Measurements from ENCODE around the gene FAM219A.

Gene FAM219A, protein sequence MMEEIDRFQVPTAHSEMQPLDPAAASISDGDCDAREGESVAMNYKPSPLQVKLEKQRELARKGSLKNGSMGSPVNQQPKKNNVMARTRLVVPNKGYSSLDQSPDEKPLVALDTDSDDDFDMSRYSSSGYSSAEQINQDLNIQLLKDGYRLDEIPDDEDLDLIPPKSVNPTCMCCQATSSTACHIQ

DNA sequence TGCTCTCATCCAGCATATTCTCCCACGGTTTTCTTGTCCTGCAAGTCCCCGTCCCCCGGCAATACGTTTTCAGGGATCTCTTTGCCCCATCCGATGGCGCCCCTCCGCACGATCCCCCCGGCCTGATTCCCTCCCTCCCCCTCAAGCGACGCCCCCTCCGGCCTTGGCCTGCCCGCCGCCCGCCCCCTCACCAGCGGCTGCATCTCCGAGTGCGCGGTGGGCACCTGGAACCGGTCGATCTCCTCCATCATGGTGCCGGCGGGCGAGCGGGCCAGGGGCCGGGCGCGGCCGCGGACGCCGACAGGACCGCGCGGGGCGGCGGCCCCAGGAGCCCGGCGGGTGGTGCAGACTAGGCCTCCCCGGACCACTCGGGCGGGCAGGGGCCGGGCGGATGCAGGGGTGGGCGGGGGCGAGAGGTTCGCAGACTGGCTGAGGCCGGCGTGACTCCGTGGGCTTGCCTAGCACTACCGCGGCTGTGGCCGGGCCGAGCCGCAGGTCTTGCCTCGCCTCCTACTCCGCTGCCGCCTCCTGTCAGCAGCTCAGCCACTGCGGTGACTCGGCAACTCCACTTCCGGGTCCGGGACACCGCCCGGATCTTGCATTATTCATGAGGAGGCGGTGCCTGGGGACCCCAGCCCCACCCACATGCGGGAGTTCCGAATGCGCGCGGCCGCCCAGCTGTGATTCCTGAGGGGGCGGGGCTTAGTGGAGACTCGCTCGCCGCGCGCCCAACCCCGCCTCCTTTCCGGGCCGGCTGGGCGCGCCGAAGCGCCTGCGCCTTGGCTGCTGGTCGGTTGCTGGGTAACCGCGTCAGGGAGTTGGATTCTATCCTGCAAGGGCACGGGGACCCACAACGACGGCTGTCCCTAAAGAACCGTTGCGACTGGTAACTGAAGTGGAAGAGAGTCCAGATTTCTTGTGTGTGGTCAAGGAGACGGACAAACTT, at the start of gene FAM219A, which contains the start of gene DNAI1:
FAM219A (minus strand) TSS at position 558 of the 946 bp plus-strand sequence; CDS start at position 251, 307 bp downstream.
DNAI1 (plus strand) TSS at position 793 of the 946 bp plus-strand sequence. CDS start 201 bp downstream, outside the sequence.
- DNase-seq = peak; percentile 88

DNA sequence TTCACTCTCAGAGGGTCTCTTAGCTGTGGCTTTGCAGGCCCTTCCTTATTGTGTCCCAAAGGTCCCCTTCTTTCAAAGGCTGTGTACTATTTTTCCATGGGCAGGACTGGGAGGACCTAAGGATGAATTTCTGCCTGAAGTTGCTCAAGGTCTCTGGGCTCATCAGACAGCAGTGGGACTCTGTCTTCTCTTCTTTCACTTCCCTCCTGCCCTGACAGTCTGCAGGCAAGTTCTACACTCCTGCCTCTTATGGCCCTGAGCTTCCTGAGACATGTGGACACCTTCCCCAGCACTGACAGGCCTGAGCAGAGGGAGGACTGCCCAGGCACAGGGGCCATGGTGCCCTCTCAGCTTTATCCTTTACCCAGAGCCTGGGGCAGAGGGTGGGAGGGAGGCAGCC, 49.6 kb upstream of the FAM219A start:
- no peak for DNase-seq

DNA sequence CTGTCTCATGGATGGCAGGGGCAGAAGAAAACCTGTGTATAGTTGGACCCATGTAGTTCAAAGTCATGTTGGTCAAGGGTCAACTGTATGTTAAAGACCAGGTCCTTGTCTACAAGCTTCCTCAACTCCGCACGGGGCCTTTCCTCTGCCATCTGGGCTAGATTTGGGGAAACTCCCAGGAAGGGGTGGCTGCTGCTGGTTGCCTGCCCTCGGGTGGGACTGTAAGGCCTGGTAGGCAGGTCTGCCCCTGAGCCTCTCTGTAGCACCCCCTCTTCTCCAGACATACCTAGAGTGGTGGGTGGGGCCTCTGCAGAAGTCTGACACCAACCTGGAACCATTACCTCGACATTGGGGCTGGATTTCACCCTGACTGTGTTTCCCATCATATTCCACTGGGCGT, 49.2 kb upstream of the FAM219A start:
- DNase-seq = no peak

DNA sequence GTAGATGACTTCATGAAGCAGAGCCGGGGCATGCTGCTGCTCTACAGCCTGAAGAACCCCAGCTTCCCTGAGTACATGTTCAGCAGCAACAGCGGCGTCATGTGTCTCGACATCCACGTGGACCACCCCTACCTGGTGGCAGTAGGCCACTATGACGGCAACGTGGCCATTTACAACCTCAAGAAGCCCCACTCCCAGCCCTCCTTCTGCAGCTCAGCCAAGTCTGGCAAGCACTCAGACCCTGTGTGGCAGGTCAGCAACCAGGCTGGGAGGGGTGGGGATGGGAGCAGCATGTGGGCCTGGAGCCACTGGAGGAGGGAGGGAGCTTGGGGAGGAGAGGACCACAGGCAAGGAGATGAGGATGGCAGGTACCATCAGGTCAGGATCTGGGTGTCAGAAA, 48.3 kb upstream of the FAM219A start:
- DNase-seq = no peak

DNA sequence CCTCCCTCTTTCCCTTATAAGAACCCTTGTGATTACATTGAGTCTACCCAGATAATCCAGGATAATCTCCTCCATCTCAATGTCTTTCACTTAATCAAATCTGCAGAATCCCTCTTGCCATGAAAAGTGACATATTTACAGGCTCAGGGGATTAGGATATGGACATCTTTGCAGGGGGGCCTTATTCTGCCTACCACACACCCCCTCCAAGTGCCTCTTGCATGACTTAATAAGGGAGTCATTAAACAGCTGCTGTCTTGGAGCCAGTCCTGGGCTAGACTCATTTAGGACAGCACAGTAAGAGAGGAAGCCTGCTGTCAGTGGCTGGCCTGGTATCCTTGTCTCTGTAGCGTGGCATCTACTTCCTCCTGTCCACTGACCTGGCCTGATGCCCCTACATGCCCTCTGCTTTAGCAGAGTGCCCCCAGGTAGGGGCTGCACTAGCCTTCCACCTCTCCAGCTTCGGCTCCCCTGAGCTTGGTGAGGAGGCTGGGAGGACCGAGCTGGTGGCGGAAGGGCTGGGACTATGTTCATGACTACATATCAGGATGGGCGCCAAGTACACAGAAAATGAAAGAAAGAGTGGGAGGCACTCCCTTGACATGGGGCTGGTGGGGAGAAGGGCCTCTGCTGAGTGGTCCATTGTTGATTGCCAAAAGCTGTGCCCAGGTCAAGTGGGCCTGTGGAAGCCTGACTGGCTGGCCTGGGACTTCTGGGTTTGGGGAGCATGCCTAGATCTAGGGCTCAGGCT, 47.2 kb upstream of the FAM219A start:
- DNase-seq = no peak

DNA sequence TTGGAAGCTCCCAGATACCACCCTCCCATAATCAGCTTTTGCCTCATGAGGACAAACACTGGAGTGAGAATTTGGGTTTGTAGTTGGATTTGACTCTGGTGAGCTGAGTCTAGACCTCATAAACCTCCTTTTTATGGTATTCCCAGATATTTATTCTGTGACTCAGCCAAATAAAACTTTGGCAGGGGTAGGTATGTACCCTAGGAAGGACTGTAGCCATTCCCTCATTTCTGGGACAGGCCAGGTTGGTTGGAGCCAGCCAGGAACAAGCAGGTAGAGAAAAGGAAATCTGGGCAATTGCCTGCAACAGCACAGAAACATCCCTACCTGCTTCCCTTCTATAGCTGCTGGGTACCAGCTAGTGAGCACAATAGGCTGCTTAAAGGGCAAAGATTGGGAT, 45.0 kb upstream of the FAM219A start:
- DNase-seq = no peak

DNA sequence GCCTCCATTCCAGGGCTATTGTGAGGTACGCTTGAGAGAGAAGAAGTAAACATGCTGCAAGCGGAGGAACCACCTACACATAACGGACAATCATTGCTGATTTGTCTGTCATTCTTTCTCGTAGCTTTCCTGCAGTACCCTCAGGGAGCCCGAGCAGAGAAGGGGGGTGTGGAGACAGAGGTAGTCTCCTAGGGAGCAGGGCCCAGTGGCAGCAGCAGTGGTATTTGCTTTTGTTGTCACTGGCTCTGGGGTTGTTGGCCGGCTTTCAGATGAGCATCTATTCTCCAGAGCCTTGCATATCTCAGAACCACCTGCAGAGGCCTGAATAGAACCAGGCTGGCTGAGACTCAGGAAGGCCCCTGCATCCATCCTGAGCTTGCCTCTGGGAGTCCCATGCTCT, 44.5 kb upstream of the FAM219A start:
- DNase-seq = no peak

DNA sequence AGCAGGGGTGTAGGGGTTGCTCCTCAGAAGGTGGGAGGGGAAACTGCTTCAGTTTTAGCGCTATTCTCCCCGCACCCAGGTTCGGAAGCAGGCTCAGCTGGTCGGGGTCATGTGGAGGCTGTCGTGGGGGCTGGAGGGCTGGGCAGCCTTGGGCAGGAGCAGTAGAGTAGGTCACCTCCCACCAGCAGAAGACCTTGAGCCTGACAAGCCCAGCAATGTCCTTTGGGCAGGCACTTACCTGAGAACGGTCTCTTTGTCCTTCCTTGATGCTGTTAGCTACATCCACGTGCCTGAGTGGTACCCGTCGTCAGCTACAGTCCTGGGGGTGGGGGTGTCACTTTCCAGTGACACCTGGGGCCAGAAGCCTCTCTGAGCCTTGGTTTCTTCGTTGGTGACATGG, 44.1 kb upstream of the FAM219A start:
- no peak for DNase-seq

DNA sequence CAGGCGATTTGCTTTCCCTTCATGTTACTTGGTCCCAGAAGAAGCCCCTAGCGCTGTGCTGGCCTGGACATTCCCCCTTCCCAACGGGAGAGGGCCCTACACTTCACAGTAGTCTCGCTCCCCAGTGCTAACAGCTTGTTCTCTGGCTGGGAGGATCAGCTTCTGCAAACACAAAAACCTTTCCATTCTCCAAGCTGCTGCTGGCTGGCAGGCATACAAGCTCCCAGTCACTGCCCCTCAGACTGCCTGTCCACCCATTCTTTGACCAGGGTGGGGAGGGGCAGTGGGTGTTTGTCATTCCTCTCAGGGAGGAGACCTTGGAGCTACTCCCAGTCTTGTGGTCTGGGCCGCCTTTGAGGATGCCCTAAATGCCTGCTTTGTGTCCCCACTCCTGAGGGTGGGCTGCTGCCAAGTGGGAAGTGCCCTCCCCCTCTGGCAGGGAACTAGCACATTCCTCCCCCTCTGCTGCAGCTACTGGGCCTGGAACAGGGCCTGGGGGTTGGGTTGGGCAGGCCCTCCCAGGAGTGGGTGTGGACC, 43.6 kb upstream of the FAM219A start:
- no peak for DNase-seq

DNA sequence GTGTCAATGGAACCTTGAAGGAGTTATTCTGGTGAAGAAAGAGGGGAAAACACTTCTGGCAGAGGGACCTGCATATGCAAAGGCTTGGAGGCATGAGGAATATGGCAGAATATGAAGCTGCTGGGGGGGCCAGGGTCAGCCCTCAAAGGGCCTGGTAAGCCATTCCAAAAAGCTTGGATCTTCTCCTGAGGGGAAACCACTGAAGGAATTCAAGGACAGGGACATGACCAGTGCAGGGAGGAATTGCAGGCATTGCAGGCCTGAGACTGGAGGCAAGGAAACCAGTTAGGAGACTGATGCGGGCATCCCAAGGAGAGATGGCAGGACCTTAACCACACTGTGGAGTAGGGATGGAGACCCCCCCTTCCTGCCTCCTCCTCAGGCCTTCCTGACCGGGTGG, 43.0 kb upstream of the FAM219A start:
- no peak for DNase-seq

DNA sequence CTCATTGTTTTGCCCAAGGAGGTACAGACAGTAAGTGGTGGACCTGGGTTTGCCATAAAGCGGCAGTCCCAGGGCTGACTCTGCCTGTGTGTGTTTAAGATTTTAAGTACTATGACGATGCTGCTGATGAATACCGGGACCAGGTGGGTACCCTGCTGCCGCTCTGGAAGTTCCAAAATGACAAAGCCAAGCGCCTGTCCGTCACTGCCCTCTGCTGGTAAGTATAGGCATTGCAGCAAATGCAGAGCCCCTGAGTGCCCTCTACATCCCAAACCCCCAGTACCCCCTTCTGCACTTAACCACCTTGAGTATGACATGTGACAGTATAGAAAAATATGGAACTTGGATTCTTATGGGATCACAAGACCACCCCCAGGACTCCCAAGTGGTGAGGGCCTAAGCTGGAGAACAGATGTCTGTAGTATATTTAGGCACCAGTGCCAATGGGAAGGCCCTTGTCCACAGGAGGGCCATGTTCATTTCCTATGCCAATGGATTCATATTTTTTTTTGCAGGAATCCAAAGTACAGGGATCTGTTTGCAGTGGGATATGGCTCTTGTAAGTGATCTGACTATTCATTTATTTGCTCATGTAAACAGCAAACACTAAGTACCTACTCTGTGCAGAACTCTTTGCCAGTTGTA, 42.4 kb upstream of the FAM219A start:
- DNase-seq = no peak

DNA sequence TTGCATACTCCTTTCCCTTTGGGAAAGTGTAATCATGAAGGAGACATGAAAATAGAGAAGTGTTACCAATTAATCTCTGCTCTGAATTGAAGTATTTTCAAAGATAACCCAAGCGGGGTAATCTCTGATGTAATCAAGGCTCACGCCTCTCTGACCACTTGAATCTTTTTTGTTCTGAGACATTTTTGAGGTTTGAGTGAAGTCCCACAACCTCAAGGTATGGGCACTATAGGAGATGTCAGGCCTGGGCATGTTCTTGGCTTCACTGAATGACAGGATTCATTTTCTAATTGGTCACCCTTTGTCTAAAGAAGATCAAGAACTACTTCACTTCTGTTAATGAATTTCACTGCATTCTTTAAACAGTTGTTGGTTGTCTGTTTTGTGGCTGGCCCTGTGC, 40.7 kb upstream of the FAM219A start:
- no peak for DNase-seq

DNA sequence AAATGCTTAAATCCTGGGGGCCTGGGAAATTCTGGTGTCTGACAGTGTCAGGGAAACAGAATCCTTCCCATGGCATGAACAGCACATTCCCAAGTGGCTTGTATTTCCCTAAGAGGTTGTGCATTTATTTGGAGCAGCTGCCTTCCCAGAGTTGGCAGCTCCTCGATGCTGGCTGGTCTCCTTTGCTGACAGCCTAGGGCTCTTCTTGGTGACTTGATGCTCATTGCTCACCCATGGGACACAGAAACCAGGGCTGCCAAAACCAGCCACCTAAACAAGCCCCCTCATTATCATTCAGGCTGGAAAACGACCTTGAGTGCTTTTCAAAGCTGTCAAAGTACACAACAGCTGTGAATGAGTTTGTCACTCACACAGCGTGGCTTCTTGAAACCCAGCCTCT, 40.2 kb upstream of the FAM219A start:
- DNase-seq = no peak

DNA sequence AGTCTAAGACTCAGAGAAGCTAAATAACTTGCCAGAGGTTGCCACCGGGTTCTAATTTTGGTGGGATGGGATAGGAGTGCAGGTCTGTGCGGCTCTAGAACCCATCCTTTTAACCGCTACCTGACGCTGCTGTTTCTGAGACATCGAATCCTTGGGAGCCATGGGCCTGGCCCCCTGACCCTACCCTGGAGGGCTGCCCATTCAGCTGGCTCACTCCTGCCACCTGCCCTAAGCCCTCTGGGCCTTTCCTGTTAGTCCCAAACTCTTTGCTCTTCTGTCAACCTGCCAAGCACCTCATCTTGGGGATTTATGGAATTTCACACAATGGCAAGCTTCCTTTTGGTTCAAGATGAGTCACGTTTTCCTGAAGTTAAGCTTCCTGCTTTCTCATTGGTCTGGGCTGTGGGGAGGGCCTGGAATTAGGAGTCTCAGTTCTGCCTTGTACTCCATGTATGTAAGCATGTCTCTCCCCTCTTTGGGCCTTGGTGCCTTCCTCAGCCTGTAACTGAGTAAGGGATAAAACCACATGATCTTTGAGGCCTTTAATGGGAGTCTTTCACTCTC, 37.9 kb upstream of the FAM219A start:
- no peak for DNase-seq

DNA sequence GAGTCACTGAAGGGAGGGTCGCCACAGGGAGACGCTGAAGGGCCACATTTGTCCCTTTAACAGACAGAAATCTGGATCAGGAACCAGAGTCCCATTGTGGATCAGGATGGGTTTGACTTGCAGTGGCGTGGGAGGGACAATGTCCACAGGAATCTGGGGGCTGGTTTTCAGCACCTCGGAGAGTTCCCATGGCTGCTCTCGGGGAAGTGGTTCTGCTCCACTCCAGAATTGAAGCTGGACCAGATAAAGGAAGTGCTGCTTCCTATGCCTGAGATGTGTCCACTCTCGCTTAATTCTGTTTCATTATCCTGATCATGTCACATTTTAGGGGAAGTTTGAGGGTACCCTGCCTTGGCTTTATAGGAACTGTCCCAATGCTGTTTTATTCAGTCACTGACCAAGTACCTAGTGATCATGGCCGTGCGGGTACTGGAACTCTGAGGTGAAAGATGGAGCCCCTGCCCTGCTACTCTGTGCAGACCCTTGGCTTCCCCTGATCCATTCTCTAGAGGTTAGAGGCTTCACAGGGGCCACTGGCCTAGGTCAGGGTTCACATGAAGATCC, 35.7 kb upstream of the FAM219A start:
- DNase-seq = no peak

DNA sequence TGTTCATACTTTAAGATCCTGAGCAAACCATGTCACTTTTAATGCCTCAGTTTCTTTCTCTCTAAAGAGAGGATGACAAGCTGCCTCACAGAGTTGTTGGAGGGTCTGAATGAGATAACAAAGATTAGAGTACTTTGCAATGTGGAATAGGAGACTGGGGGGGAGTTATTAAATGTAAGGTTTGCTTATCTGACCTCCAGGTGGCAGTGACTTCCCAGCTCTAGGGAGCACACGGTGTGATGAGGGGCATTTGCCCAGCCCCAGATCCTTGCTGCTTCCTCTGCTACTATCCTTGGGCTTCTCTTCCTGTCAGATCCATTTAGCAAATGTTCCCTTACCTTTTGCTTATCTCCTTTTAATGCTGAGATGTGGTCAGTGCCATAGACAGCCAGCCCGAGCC, 33.7 kb upstream of the FAM219A start:
- no peak for DNase-seq

DNA sequence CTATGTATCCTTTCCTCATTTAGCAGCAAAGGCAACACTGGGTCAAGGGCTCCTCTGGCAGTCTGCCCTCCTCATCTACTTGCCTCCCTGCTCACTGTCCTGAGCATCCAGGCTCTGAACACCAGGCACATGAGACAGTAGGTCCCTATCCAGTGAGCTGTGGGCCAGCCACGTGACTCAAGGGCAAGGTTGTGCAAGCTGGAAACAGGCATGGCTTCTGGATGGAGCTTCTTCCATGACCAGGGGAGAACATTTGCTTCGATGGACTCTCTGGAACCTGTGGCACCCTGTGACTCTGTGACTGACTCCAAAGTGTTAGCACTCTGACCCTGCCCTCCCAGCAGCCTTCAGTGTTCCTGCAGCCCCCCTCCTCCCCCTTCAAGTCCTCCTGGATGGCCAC, 33.2 kb upstream of the FAM219A start:
- no peak for DNase-seq

DNA sequence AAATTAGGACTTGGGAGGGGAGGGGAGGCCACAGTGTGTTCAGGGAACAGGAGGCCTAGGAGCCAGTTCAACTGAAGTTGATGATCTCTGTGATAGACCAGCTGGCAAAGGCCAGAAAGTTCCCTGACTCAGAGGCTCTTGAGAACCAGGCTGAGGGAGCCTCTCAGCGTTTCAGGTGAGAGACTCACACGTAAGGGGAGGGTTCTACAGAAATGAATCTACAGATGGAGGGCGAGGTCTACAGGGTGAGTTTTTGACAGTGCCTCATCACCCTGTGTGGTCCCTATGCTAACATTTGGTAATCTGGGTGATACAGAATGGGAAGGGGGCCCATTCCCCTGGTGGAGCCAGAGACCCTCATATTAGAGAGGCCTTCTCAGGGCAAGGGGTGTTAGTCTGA, 32.4 kb upstream of the FAM219A start:
- no peak for DNase-seq

DNA sequence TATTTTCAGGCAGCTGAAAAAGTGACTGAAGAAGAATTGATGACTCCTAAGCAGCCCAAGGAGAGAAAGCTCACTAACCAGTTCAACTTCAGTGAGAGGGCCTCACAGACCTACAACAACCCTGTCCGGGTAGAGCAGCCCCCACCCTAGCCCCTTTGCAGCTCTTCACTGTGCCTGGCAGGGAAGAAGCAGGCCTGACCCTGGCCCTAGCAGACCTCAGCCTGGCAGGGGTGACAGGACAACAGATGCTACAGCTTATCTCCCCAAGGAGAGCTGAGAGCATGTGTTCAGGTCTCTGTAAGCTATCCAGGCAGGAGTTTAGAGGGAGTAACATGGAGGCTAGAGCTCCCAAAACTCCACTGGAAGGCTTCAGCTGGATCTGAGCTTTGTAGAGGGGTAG, 32.0 kb upstream of the FAM219A start:
- no peak for DNase-seq

DNA sequence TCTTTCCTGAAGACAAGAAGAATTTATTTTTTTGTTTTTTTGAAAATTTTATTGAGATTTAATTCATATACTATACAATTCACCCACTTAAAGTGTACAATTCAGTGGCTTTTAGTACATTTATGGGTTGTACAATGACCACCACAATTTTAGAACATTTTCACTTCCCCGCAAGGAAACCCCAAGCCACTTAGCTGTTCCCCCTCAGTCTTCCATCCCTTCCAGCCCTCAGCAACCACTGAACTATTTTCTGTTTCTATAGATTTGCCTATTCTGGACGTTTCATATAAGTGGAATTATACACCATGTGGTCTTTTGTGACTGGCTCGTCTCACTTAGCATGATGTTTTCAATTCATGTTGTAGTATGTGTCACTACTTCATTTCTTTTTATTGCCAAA, 28.2 kb upstream of the FAM219A start:
- no peak for DNase-seq

DNA sequence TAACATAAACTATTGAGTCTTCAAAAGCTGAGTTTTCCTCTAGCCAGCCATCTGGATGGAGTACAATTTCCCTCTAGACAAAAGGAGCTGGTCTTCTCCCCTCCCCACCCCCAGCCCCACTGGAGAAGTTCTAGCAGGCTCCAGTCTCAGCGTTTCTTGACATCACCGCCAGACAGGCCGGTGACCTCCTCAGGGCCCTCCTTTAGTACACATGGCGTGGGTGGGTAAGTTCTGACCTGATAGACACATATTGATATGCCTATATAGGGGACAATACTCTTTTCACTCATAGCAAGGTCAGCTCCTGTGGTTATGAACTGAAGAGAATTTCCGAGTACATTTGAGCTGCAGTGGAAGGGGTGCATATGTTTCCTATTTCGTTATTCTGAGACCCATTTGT, 27.5 kb upstream of the FAM219A start:
- no peak for DNase-seq

DNA sequence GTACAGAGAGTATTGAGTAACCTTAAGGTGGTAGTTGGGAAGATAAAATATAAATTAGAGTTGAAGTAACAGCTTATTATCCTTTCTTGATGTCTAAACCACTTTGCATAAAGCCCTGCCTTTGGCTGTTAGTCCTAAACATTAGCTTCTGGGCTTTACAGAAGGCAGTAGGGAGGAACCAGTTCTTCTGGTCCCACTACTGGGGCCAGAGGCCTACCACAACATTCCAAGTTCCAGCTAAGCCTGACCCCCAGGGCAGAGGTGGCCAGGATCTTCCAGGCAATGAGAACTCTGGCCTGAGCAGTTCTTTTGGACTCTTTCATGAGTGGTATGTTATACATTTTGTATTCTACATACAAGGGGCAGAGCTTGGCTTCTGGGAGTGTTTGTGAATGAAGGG, 26.3 kb upstream of the FAM219A start:
- DNase-seq = no peak
